HL-60 (cell line): ENCODE measurements around the gene RAI1.

Source experiments
- POLR2AphosphoS5 ChIP-seq: IDR thresholded peaks from 2 replicates; pipeline ENCODE4 v1.6.1; 2012; ENCODE audit warnings: low read depth
- SPI1 ChIP-seq: IDR thresholded peaks from 2 replicates; pipeline ENCODE4 v1.6.1; 2012; ENCODE audit warnings: low read depth, mild to moderate bottlenecking, borderline replicate concordance
- TF ChIP-seq, protein P1 (sequence below): IDR thresholded peaks from one replicate; pipeline ENCODE4 v1.5.1; 2011; ENCODE audit warnings: low read length, control low read depth, inconsistent platforms; ENCODE audit not compliant: insufficient read depth

DNA sequence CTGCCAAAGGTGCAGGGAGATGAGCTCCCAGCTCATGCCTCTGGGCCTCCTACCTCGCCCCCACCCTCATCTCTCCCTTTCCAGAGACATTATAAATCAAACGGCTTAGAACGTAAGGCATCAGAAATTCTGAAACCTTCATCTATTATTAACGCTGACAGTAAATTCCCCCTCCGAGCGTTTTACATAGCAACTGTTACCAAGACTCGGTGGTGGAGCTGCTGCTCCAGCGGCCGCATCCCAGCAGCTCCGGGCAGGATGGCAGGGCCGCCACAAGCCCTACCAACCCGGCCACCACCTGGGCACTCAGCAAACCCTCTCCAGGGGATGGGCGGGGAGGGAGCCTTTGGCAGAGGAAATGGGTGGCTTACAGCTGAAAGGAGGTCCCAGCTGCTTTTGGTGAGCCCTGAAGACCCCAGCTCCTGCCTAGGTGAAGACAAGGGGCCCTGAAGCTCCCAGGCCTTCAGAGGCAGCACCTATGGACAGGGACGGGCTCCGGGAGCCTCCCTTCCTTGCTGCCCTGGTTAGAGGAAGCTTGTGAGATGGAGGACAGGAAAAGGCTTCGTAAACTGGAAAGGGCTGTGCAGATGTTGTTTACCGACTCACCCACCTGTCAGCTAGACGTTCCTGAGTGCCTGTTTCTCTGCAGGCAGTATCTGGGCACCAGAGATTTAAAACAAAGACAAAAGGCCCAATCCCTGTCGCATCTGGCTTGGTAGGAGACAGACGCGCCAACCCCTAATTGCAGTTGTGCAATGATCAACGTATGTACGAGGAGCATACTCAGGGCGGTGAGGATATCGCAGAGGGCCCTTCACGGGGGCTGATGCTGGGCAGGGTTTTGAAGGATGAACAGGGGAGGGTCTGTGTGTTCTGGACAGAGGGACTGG is 76.9 kb downstream of the RAI1 start:
- TF ChIP-seq, protein P1, sequence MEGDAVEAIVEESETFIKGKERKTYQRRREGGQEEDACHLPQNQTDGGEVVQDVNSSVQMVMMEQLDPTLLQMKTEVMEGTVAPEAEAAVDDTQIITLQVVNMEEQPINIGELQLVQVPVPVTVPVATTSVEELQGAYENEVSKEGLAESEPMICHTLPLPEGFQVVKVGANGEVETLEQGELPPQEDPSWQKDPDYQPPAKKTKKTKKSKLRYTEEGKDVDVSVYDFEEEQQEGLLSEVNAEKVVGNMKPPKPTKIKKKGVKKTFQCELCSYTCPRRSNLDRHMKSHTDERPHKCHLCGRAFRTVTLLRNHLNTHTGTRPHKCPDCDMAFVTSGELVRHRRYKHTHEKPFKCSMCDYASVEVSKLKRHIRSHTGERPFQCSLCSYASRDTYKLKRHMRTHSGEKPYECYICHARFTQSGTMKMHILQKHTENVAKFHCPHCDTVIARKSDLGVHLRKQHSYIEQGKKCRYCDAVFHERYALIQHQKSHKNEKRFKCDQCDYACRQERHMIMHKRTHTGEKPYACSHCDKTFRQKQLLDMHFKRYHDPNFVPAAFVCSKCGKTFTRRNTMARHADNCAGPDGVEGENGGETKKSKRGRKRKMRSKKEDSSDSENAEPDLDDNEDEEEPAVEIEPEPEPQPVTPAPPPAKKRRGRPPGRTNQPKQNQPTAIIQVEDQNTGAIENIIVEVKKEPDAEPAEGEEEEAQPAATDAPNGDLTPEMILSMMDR = no peak
- TF ChIP-seq POLR2AphosphoS5 (no peak), SPI1 (no peak)
